Kidney epithelial cell (primary cell): ENCODE data around the gene EMP2. TPM values are rescaled to one million over a fixed set of nuclear protein-coding genes. Genes with fewer than 3 reads are reported as not detected.
"Not testable (repeated sequence)": the region's sequence is repeated elsewhere in the genome, so short reads cannot be mapped to it uniquely, and the experiment has no call there.

ENCODE experiments used
- DNase-seq: peaks from one replicate; pipeline ENCODE4 v3.0.0-alpha.2; 2010; ENCODE audit warnings: low read depth
- H3K27me3 ChIP-seq: 2 replicates; pipeline ENCODE4 v1.6.0; 2011; ENCODE audit warnings: low read length; ENCODE audit not compliant: control insufficient read depth, insufficient read depth
- H3K36me3 ChIP-seq: 2 replicates; pipeline ENCODE4 v1.5.1; 2011; ENCODE audit warnings: low read length; ENCODE audit not compliant: control insufficient read depth, insufficient read depth
- H3K4me3 ChIP-seq: 2 replicates; pipeline ENCODE4 v1.5.1; 2011; ENCODE audit warnings: low read depth, mild to moderate bottlenecking, control low read depth, low read length
- CTCF ChIP-seq: IDR thresholded peaks from 2 replicates; pipeline ENCODE4 v1.5.1; 2011; ENCODE audit warnings: mild to moderate bottlenecking, moderate library complexity, low read length, control low read depth, inconsistent platforms; ENCODE audit not compliant: insufficient read depth, poor library complexity, severe bottlenecking
- total RNA-seq: library from RNA; depleted of rRNA; stranded (reverse); fragments of >200 nt; gene quantifications from 2 replicates; pipeline ENCODE4 v1.2.3, GENCODE V29; 2015

The EMP2 gene
- total RNA-seq, 1 donor from 2014 or later: 1.4 TPM

GRCh38 chr16:10562361-10562899 is 18.0 kb downstream of the EMP2 start:
- no peak overlapping the region for H3K4me3 ChIP-seq
- no peak for TF ChIP-seq CTCF
- no peaks in the 10 kb centered on the region for H3K27me3 ChIP-seq
- H3K36me3 ChIP-seq: no peaks in the 10 kb centered on the region
- DNase-seq: no peak

GRCh38 chr16:10561425-10561824 is 19.0 kb downstream of the EMP2 start:
- Histone ChIP-seq H3K4me3 (no peak overlapping the region), H3K36me3 (no peaks in the 10 kb centered on the region), H3K27me3 (no peaks in the 10 kb centered on the region)
- no peak for DNase-seq
- TF ChIP-seq CTCF: no peak

GRCh38 chr16:10561001-10561400 is 19.4 kb downstream of the EMP2 start:
- no peak for TF ChIP-seq CTCF
- H3K27me3 ChIP-seq: no peaks in the 10 kb centered on the region
- H3K36me3 ChIP-seq: no peaks in the 10 kb centered on the region
- no peak overlapping the region for H3K4me3 ChIP-seq
- DNase-seq: no peak

GRCh38 chr16:10559792-10560191 is 20.6 kb downstream of the EMP2 start:
- H3K27me3 ChIP-seq: not testable (repeated sequence)

GRCh38 chr16:10558746-10559641 is 21.4 kb downstream of the EMP2 start:
- Histone ChIP-seq H3K36me3 (no peaks in the 10 kb centered on the region), H3K27me3 (no peaks in the 10 kb centered on the region), H3K4me3 (no peak overlapping the region)
- no peak for TF ChIP-seq CTCF
- DNase-seq: no peak

More at GRCh38 chr16:10559792-10560191, 20.6 kb downstream of the EMP2 start:
- not testable (repeated sequence) for DNase-seq, H3K4me3 ChIP-seq, H3K36me3 ChIP-seq

GRCh38 chr16:10558305-10558704 is 22.1 kb downstream of the EMP2 start:
- DNase-seq: no peak
- Histone ChIP-seq H3K36me3 (no peaks in the 10 kb centered on the region), H3K4me3 (no peak overlapping the region), H3K27me3 (no peaks in the 10 kb centered on the region)
- TF ChIP-seq CTCF: no peak
